HG02943 (cell line): ENCODE results near the gene PIP4K2C.
A peak's percentile ranks its signal among the peaks of the same experiment; 100 is the strongest.

Experiments used
- ATAC-seq: cut with Tn5 transposase; IDR thresholded peaks from one replicate; pipeline ENCODE4 v1.9.1; 2021; ENCODE audit warnings: mild to moderate bottlenecking, low read depth, moderate library complexity; ENCODE audit not compliant: unreplicated experiment

The PIP4K2C gene

GRCh38 chr12:57590864-57591781, at the start of gene PIP4K2C:
PIP4K2C (plus strand) TSS chr12:57591192; CDS start chr12:57591290, 98 bp downstream.
- peak; percentile 91 for ATAC-seq

DNA sequence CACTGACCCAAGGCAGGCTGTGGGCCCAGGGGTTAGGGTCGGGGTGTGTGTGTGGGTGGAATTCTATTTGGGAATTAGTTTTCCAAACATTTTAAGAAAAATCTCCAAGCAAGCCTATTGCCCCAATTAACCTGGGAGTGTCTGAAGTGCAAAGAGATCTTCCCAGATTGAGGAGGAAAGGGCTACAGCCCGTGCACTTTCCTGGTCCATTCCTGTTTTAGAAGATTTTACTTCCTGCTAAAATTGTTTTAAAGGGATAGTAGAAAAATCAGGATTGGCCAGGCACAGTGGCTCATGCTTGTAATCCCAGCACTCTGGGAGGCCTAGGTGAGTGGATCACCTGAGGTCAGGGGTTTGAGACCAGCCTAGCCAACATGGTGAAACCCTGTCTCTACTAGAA, 49.3 kb upstream of the PIP4K2C start:
- ATAC-seq, result no peak

DNA sequence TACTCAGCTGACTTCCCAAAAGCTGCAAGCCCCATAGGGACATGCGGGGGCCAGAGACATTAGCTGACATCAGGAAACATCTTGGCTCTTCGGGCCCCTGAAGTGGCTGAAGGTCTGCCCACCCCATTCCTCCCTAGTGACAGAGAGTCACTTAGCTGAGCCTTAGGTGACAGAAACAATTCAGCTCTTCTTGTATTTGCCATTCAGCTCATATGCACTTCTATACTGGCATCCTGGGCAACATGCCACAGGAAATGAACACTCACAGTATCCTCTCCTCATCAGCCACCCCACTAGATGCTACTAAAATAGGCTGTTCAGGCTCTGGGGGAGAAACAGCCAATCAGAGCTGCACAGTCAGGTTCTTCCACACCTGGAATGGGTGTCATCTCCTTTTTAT, 47.4 kb upstream of the PIP4K2C start:
- no peak for ATAC-seq

DNA sequence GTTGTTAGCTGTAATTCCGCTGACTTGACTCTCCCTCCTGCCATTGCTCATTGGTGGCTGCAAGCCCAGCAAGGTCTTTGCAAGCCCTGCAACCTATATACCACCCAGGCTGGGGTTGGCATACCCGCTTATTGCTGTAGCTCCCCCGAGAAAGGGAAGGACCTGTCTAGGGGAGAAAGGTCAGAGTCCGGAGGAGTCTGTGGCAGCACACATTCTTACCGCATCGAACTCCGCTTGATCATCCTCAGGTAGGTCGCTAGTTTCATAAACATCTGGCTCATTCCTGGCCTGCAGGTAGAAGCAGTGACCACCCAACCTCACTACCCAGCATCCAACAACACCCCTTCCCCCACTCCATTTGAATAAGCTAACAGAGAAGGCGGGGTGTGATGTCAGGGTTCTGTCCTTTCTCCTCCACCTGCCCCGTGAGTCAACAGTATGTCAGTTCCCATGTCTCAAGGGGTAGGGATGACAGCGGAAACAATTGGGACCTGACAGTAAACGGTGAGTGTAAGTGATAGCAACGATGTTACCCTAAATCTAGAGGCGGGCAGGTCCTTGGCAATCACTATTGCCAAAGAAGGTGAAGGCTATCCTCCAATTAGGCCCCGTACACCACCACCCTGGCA, 45.1 kb upstream of the PIP4K2C start:
- ATAC-seq, result no peak

DNA sequence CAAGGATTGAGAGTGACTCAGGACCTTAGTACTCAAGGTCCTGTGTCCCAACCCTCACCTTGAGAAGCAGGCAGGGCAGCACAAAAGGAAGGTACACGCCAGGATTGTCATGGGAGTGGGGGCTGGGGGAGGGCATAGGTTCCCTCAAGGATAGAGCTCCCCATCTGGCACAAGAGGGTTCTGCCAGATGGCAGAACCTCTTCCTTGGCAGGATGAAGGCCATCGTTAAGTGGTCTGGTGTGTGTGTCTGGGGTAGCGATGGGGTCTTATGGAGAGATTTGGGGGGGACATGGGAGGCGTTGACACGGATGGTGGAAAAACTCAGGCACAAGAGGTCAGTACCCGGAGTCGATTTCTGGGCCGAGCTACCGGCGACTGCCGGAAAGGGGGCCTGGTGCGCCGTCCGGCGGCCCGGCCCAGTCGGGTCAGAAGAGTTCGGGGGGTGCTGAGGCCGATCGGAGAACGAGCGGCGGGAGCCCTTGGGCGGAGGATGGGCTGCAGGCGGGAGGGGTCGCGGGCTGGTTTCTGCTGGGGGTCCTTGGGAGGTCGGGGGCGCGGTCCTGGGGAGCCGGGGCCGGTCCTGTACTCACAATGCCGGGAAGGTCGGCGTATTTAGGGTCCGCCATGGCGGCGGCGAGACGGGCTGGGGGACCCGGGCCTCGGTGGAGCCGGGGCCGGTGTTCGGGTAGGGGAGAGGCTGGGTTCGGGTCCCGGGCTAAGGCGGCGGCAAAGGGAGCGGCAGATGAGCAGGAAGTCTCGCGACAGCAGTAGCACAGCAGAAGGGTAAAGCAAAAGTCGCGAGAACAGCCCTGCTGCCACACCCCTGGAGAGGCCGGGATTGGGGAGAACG, 44.3 kb upstream of the PIP4K2C start, which contains the start of gene DCTN2:
Gene DCTN2 (minus strand): TSS at position 755 of the 850 bp plus-strand sequence. CDS start 129 bp downstream, at position 626.
- peak; percentile 99 for ATAC-seq

DNA sequence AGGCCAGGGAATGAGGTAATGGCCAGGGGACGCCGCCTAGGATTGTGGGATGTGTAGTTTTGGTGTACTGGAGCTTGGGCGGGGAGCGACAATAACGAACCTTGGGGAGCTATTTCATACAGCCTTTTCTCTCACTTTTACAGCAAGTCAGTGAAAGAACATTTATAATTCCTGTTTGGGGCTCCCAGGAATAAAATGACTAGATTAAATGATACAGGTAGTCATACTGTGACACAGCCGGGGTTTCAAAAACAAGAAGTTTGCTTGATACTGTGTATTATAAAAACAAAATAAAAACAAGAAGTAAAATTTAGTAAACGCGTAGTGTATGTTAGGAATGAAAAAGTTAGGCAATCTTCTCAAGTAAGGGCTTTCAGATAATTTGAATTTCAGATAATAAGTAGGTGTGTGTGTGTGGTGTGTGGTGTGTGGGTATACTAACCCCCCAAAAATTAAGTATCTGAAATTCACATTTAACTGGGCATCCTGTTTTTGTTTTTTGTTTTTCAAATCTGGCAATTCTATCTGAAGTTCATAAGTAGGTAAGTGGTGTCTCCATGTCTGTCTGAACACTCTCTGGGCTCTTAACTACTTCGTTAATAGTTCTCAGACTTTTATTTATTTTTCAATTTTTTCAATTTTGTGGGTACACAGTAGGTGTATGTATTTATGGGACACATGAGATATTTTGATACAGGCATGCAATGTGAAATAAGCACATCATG, 43.5 kb upstream of the PIP4K2C start:
- ATAC-seq, result no peak

GRCh38 chr12:57548013-57548315, 43.0 kb upstream of the PIP4K2C start:
- no peak for ATAC-seq

DNA sequence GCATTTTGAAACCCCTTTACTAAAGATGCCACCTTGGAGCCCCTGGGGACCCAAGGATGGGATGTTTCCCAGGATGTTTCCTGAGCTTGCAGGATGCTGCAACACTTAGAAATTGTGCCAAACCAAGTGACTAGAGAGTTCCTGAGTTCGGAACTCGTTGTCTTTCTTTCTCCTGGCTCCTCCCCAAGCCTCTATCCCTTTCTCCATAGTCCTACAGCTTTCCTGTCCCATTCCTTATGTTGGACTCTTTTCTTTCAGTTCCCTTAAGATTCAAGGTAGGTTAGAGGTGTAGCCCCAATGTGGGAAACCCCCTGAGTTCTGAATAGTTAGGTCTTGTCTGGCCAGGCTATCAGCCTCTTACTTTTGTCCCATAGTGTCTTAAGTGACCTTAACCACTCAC, 42.5 kb upstream of the PIP4K2C start:
- ATAC-seq, result no peak

GRCh38 chr12:57549203-57549908, 41.6 kb upstream of the PIP4K2C start:
- ATAC-seq, result no peak

DNA sequence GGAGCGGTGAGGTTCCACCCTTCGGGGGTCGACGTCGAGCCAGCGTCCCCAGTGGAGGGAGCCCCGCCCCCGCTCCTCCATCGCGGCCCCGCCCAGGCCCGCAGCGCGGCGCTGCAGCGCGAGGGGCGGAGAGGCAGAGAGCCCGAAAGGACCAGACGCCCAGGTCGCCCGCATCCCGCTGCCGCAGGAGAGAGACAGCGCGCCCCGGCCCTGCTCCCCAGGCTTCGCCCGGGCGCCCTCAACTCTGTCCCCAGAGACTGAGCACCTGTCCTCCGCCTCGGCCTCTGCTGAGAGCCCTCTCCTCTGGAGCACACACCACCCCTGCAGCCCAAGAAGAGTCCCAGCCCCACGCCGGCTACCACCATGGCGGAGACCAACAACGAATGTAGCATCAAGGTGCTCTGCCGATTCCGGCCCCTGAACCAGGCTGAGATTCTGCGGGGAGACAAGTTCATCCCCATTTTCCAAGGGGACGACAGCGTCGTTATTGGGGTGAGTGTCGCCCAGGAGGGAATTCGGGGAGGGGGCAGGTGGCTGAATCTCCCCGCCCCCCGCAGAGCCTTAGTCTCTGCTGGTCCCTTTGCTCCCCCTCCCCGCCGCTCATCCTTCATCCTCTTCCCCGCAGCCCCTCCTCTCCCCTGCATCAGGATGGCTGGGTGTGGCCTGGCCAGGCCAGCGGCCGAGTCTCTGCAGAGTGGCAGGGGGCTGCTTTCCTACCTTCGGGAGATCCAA, 40.9 kb upstream of the PIP4K2C start, which contains the start of gene KIF5A:
Gene KIF5A (plus strand): TSS at position 136 of the 732 bp plus-strand sequence. CDS start 228 bp downstream, at position 364.
- ATAC-seq, result no peak

DNA sequence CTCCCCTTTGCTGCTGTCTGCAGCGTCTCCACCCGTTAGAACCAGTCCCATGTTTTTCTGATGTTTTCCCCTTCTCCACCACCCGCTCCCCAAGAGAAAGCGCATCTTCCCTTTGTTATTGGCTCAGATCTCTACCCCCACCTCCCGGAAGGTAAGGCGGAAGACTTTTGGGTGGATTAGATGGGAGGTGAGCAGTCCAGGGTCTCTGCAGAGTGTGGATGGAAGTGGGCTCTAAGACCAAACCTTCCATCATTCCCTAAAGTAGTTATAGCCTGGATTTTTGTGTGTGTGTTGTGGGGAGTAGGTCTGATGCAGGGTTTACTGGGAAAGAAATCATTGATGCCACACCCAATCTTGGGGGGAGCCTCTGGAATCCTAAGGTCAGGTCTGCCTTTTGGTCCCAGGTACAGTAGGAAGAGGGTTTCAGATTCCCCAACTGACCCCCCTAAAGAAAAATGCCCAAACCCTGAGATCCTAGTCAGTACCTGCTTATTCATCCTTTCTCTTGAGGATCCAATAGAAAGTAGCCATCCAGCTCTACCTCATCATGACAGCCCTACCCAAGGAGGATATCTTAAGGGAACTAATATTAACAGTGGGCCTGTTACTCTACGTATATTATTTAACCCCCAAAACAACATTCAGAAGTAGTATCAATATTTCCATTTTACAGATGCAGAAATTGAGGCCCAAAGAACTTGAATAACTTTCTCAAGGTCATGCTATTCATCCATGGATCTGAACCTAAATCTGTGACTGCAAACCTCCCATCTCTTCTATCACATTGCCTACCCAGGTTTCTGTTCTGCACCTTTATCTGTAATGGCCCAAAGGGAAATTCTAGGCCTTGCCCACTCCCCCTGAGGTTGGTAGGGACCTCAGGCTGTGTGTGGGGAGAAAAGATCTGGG, 40.1 kb upstream of the PIP4K2C start:
- ATAC-seq, result no peak

DNA sequence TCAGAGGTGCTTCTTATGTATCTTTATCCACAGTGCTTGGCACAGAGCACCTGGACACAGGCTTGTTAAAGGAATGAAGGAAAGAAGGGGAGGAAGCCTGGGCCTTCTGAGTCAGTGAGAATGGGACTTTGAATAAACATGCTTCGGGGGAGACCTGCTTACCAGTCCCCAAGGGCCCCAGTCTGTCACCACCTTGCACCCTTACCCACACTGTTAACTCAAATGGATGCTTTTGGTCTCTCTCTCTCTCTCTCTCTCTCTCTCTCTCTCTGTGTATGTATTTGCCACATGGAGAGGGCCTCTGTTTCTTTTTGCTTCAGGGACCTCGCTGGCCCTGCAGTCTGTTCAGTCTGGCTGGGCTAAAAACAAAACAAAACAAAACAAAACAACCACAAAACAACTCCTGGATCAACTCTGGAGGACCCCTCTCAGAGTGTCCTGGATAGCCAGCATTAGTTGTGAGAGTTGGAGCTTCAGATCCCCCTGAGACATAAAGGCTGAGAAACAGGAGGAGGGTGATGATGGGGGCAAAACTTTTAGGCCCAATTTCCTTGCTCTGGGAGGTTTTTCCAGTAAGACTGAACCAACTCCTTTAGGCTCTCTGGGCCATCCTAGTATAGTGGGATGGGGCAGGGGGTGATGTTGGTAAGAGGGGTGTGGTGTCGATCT, 39.2 kb upstream of the PIP4K2C start:
- ATAC-seq, result no peak

DNA sequence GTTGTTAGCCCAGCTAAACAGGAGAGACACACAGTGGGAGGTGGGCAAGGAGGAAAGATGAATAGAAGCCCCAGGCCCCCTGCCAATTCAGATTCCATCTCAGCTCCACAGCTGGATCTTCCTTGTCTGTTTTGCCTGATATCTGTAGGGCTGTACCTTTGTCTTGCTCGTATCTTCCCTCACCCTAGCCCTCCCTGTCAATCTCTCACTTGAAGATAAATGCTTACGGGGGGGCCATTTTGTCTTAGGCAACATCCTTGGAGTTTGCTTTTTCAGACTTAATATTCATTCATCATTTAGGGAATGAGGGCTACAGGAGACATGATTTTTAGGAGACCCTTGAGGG, 38.7 kb upstream of the PIP4K2C start:
- ATAC-seq, result no peak

GRCh38 chr12:57552835-57553313, 38.1 kb upstream of the PIP4K2C start:
- ATAC-seq, result no peak

- no peak for ATAC-seq
Observed at GRCh38 chr12:57553343-57554202, 37.4 kb upstream of the PIP4K2C start.

DNA sequence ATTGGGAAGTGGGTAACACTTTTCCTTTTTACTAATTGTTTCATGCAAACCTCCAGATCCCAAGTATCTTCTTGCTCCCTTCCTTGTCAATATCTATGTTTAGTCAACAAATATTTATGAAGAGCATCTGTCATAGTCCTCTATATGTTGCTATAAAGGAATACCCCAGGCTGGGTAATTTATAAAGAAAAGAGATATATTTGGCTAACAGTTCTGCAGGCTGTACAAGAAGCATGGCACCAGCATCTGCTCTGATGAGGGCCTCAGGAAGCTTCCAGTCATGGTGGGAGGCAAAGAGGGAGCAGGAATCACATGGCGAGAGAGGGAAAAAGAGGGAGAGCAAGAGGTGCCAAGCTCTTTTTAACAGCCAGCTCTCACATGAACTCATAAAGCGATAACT, 36.5 kb upstream of the PIP4K2C start:
- no peak for ATAC-seq
